Measurements from ENCODE around the gene IGFBP2. TPM values are rescaled to one million over a fixed set of nuclear protein-coding genes. Genes with fewer than 3 reads are reported as not detected.

The IGFBP2 gene
- total RNA-seq, 1 experiment from 2014 or later, result 54.8 TPM

- TF ChIP-seq CTCF (IDR thresholded peaks at IDR 0.05) (no peak), POLR2AphosphoS5 (IDR thresholded peaks at IDR 0.05; ENCODE audit: low read depth, low read length) (no peak)
- ChIA-PET CTCF (no interaction called here), POLR2A (no interaction called here)
- H3K9me3 ChIP-seq (ENCODE audit: control insufficient read depth, insufficient read depth, low read depth, low read length), result no peaks in the 10 kb centered on the region
- intact Hi-C loops (cut with micrococcal nuclease; ENCODE audit: unreplicated experiment) (no loop called here), in situ Hi-C loops (cut with HindIII; ENCODE audit: low pct_unique_long_range_greater_than_20kb, low sequenced_read_pairs) (no loop called here)
- peaks cover 5% of the 10 kb centered on the region; the same call in 1 of the 2 replicates for H3K27me3 ChIP-seq (ENCODE audit: control insufficient read depth, insufficient read depth, low read length)
- H3K4me1 ChIP-seq (ENCODE audit: control insufficient read depth, insufficient read depth, low read length), result no peaks in the 10 kb centered on the region; the same call in 1 of the 2 replicates
- no peak overlapping the region for H3K4me3 ChIP-seq (ENCODE audit: low read depth in 2 of 2, low read length in 2 of 2)
- ATAC-seq, result no peak
- no peak overlapping the region for H3K27ac ChIP-seq (ENCODE audit: low read length)
- no peak for DNase-seq (ENCODE audit: low read depth, low spot score)
- no TSS peak for BruUV-seq (replicated peaks)
- H3K36me3 ChIP-seq (ENCODE audit: control insufficient read depth, insufficient read depth, low read length), result no peaks in the 10 kb centered on the region
Measured at GRCh38 chr2:216687111-216687510, 53.9 kb downstream of the IGFBP2 start.

- no TSS peak for BruUV-seq (replicated peaks)
- no peaks in the 10 kb centered on the region for H3K9me3 ChIP-seq (ENCODE audit: control insufficient read depth, insufficient read depth, low read depth, low read length)
- no peak for TF ChIP-seq SIN3A (IDR thresholded peaks at IDR 0.05; ENCODE audit: borderline replicate concordance, insufficient read depth, low read depth, low read length)
- peak; percentile 59 for TF ChIP-seq CTCF (IDR thresholded peaks at IDR 0.05)
- no peak for TF ChIP-seq POLR2AphosphoS5 (IDR thresholded peaks at IDR 0.05; ENCODE audit: low read depth, low read length)
- no peak overlapping the region for H3K27ac ChIP-seq (ENCODE audit: low read length)
- in situ Hi-C loops (cut with HindIII; ENCODE audit: low pct_unique_long_range_greater_than_20kb, low sequenced_read_pairs) (no loop called here), intact Hi-C loops (cut with micrococcal nuclease; ENCODE audit: unreplicated experiment) (no loop called here)
- ChIA-PET CTCF (no interaction called here), POLR2A (no interaction called here)
- DNase-seq (ENCODE audit: low read depth, low spot score), result no peak
- H3K4me1 ChIP-seq (ENCODE audit: control insufficient read depth, insufficient read depth, low read length), result peaks cover 1% of the 10 kb centered on the region; the same call in 1 of the 2 replicates
- no peak for ATAC-seq
- H3K27me3 ChIP-seq (ENCODE audit: control insufficient read depth, insufficient read depth, low read length), result peaks cover 9% of the 10 kb centered on the region; the same call in 1 of the 2 replicates
- H3K36me3 ChIP-seq (ENCODE audit: control insufficient read depth, insufficient read depth, low read length), result no peaks in the 10 kb centered on the region
- H3K4me3 ChIP-seq (ENCODE audit: low read depth in 2 of 2, low read length in 2 of 2), result no peak overlapping the region
Measured at GRCh38 chr2:216687646-216688045, 54.4 kb downstream of the IGFBP2 start.

GRCh38 chr2:216688731-216689340 is 55.6 kb downstream of the IGFBP2 start:
- Histone ChIP-seq H3K4me3 (ENCODE audit: low read depth in 2 of 2, low read length in 2 of 2) (no peak overlapping the region), H3K27ac (ENCODE audit: low read length) (no peak overlapping the region), H3K9me3 (ENCODE audit: control insufficient read depth, insufficient read depth, low read depth, low read length) (no peaks in the 10 kb centered on the region), H3K4me1 (ENCODE audit: control insufficient read depth, insufficient read depth, low read length) (peaks cover 8% of the 10 kb centered on the region; the same call in 1 of the 2 replicates), H3K27me3 (ENCODE audit: control insufficient read depth, insufficient read depth, low read length) (peaks cover 15% of the 10 kb centered on the region; the same call in 1 of the 2 replicates), H3K36me3 (ENCODE audit: control insufficient read depth, insufficient read depth, low read length) (no peaks in the 10 kb centered on the region)
- TF ChIP-seq CTCF (IDR thresholded peaks at IDR 0.05) (no peak), REST (IDR thresholded peaks at IDR 0.05; ENCODE audit: insufficient read depth in 1 of 2, low read depth in 2 of 2, low read length in 1 of 2) (no peak), POLR2AphosphoS5 (IDR thresholded peaks at IDR 0.05; ENCODE audit: low read depth, low read length) (no peak), SIN3A (IDR thresholded peaks at IDR 0.05; ENCODE audit: borderline replicate concordance, insufficient read depth, low read depth, low read length) (no peak), TCF7L2 (IDR thresholded peaks at IDR 0.05; ENCODE audit: low read depth, low read length) (no peak)
- intact Hi-C loops (cut with micrococcal nuclease; ENCODE audit: unreplicated experiment) (no loop called here), in situ Hi-C loops (cut with HindIII; ENCODE audit: low pct_unique_long_range_greater_than_20kb, low sequenced_read_pairs) (no loop called here)
- no TSS peak for BruUV-seq (replicated peaks)
- ChIA-PET POLR2A (no interaction called here), CTCF (no interaction called here)
- no peak for DNase-seq (ENCODE audit: low read depth, low spot score)
- ATAC-seq, result no peak
